Neural cell (in vitro differentiated cells): ENCODE measurements around the gene EHBP1. TPM values are rescaled to one million over a fixed set of nuclear protein-coding genes. Genes with fewer than 3 reads are reported as not detected.

Source experiments
- H2AFZ ChIP-seq: fragments of 200-600, 300-800 bp; sonication (generic), shearing (Covaris generic); 2 replicates; pipeline ENCODE4 v1.6.0; 2014; ENCODE audit warnings: low read depth, mild to moderate bottlenecking, antibody characterized with exemption, low read length, moderate library complexity
- H3F3A ChIP-seq: fragments of 200-600 bp; shearing (Covaris generic); 2 replicates; pipeline ENCODE4 v1.6.1; 2016; ENCODE audit warnings: mild to moderate bottlenecking, moderate library complexity, mixed read lengths, antibody characterized with exemption, low read length; ENCODE audit not compliant: insufficient read depth, poor library complexity, severe bottlenecking
- H3K27ac ChIP-seq: fragments of 200-600, 300-800 bp; sonication (generic), shearing (Covaris generic); 2 replicates; pipeline ENCODE4 v1.5.1; 2014; ENCODE audit warnings: mild to moderate bottlenecking, low read length, moderate library complexity
- H3K27me3 ChIP-seq: fragments of 300-800, 200-600 bp; sonication (generic), shearing (Covaris generic); 2 replicates; pipeline ENCODE4 v1.6.0; 2014; ENCODE audit warnings: mild to moderate bottlenecking, low read depth, low read length, moderate library complexity; ENCODE audit not compliant: insufficient read depth
- H3K36me3 ChIP-seq: fragments of 300-800, 200-600 bp; sonication (generic), shearing (Covaris generic); 2 replicates; pipeline ENCODE4 v1.5.1; 2014; ENCODE audit warnings: mild to moderate bottlenecking, antibody characterized with exemption, low read length, moderate library complexity; ENCODE audit not compliant: insufficient read depth
- H3K4me2 ChIP-seq: fragments of 300-800, 200-600 bp; sonication (generic), shearing (Covaris generic); 2 replicates; pipeline ENCODE4 v1.6.0; 2014; ENCODE audit warnings: mild to moderate bottlenecking, low read length
- H3K4me3 ChIP-seq: fragments of 300-800, 200-600 bp; sonication (generic), shearing (Covaris generic); 2 replicates; pipeline ENCODE4 v1.5.1; 2014; ENCODE audit warnings: mild to moderate bottlenecking, low read length, moderate library complexity
- H3K79me2 ChIP-seq: fragments of 200-600 bp; shearing (Covaris generic); replicated peaks from 2 replicates; pipeline ENCODE4 v1.6.0; 2014; ENCODE audit warnings: mild to moderate bottlenecking, low read length, moderate library complexity; ENCODE audit not compliant: insufficient read depth
- H3K9ac ChIP-seq: fragments of 300-800, 200-600 bp; sonication (generic), shearing (Covaris generic); 2 replicates; pipeline ENCODE4 v1.6.1; 2016; ENCODE audit warnings: mild to moderate bottlenecking, low read length, mixed read lengths
- H3K9me2 ChIP-seq: fragments of 200-600 bp; shearing (Covaris generic); 2 replicates; pipeline ENCODE4 v1.6.1; 2016; ENCODE audit warnings: mild to moderate bottlenecking, low read length, mixed read lengths; ENCODE audit not compliant: insufficient read depth
- H3K9me3 ChIP-seq: fragments of 200-600, 300-800 bp; sonication (generic), shearing (Covaris generic); 2 replicates; pipeline ENCODE4 v1.6.1; 2016; ENCODE audit warnings: mild to moderate bottlenecking, mixed run types, low read length, moderate library complexity, mixed read lengths
- H4K20me1 ChIP-seq: fragments of 200-600 bp; shearing (Covaris generic); 2 replicates; pipeline ENCODE4 v1.6.1; 2016; ENCODE audit warnings: mild to moderate bottlenecking, mixed run types; ENCODE audit not compliant: insufficient read depth
- CTCF ChIP-seq: fragments of 450-650 bp; IDR thresholded peaks from 2 replicates; pipeline ENCODE4 v1.5.1; 2014; ENCODE audit warnings: antibody characterized with exemption, mild to moderate bottlenecking, moderate library complexity; ENCODE audit not compliant: poor library complexity, severe bottlenecking
- EP300 ChIP-seq: fragments of 450-650 bp; conservative IDR thresholded peaks from 2 replicates; pipeline ENCODE4 v1.6.1; 2014; ENCODE audit warnings: antibody characterized with exemption, mild to moderate bottlenecking, moderate library complexity; ENCODE audit not compliant: poor library complexity, severe bottlenecking
- EZH2 ChIP-seq: fragments of 200-600, 300-800 bp; shearing (Covaris generic), sonication (generic); IDR thresholded peaks from 2 replicates; pipeline ENCODE4 v1.6.1; 2014; ENCODE audit warnings: antibody characterized with exemption, low read length, borderline replicate concordance, mild to moderate bottlenecking; ENCODE audit not compliant: insufficient read depth, poor library complexity, severe bottlenecking
- MXI1 ChIP-seq: fragments of 450-650 bp; conservative IDR thresholded peaks from 2 replicates; pipeline ENCODE4 v1.6.1; 2014; ENCODE audit warnings: antibody characterized with exemption, mild to moderate bottlenecking; ENCODE audit not compliant: poor library complexity, severe bottlenecking
- POLR2AphosphoS5 ChIP-seq: IDR thresholded peaks from 2 replicates; pipeline ENCODE4 v1.6.1; 2012
- RAD21 ChIP-seq: fragments of 450-650 bp; conservative IDR thresholded peaks from 2 replicates; pipeline ENCODE4 v1.6.1; 2014; ENCODE audit warnings: antibody characterized with exemption, mild to moderate bottlenecking, moderate library complexity
- REST ChIP-seq: IDR thresholded peaks from 2 replicates; pipeline ENCODE4 v1.6.1; 2012; ENCODE audit warnings: borderline replicate concordance
- SMC3 ChIP-seq: fragments of 450-650 bp; conservative IDR thresholded peaks from 2 replicates; pipeline ENCODE4 v1.6.1; 2014; ENCODE audit warnings: antibody characterized with exemption, mild to moderate bottlenecking, moderate library complexity; ENCODE audit not compliant: poor library complexity
- TAF1 ChIP-seq: IDR thresholded peaks from 2 replicates; pipeline ENCODE4 v1.6.1; 2012; ENCODE audit warnings: low read depth
- polyA plus RNA-seq: library from polyadenylated mRNA; depleted of rRNA; stranded (reverse); fragments of >200 nt; gene quantifications from 2 replicates; pipeline ENCODE4 v1.2.3, GENCODE V29; 2014

EHBP1 gene
- polyA plus RNA-seq, 1 donor from 2014 or later: 52.6 TPM

- Histone ChIP-seq H2AFZ (no peak overlapping the region), H3K9me3 (no peaks in the 10 kb centered on the region), H3K9me2 (no peaks in the 10 kb centered on the region), H3K36me3 (no peaks in the 10 kb centered on the region), H3K9ac (no peak overlapping the region), H4K20me1 (no peaks in the 10 kb centered on the region), H3K79me2 (no peaks in the 10 kb centered on the region), H3F3A (no peaks in the 10 kb centered on the region), H3K4me2 (no peak overlapping the region), H3K4me3 (no peak overlapping the region), H3K27me3 (no peaks in the 10 kb centered on the region), H3K27ac (no peak overlapping the region)
- TF ChIP-seq CTCF (no peak), TAF1 (no peak)
Observed at GRCh38 chr2:63035169-63035568, 329.7 kb downstream of the EHBP1 start.

GRCh38 chr2:63035660-63036059 lies 330.1 kb downstream of the EHBP1 start:
- no peaks in the 10 kb centered on the region for H3K79me2 ChIP-seq
- no peaks in the 10 kb centered on the region for H3K9me2 ChIP-seq
- H3K9me3 ChIP-seq: no peaks in the 10 kb centered on the region
- H3K27ac ChIP-seq: no peak overlapping the region
- no peak overlapping the region for H3K4me3 ChIP-seq
- H3K27me3 ChIP-seq: no peaks in the 10 kb centered on the region
- no peak overlapping the region for H2AFZ ChIP-seq
- no peak overlapping the region for H3K9ac ChIP-seq
- no peaks in the 10 kb centered on the region for H3K36me3 ChIP-seq
- H4K20me1 ChIP-seq: no peaks in the 10 kb centered on the region
- TF ChIP-seq MXI1 (no peak), CTCF (no peak), RAD21 (no peak), TAF1 (no peak), POLR2AphosphoS5 (no peak), REST (no peak), SMC3 (no peak), EP300 (no peak), EZH2 (no peak)
- H3K4me2 ChIP-seq: no peak overlapping the region
- H3F3A ChIP-seq: no peaks in the 10 kb centered on the region
